K562 (cell line): ENCODE measurements around the gene SH3PXD2B. TPM values are rescaled to one million over a fixed set of nuclear protein-coding genes. Genes with fewer than 3 reads are reported as not detected.

Experiments
- ATAC-seq: fragments of 200-7000 bp; cut with Tn5 transposase; 3 replicates; pipeline ENCODE4 v1.9.1; 2020; ENCODE audit warnings: moderate library complexity
- BruUV-seq: library from RNA; stranded (reverse); fragments of 400-500 nt; replicated peaks from 2 replicates; lab custom pipeline; 2021; lab: Mats Ljungman, UMichigan
- CTCF ChIA-PET: fragments of 300-600 bp; formaldehyde crosslinking; extraction: SDS; loops from one replicate; lab custom pipeline; 2021; ENCODE audit warnings: low intra/inter-chr PET ratio; lab: Yijun Ruan, JAX
- POLR2A ChIA-PET: fragments of 300-600, 350-650 bp; sonication (Branson Sonifier 250); formaldehyde crosslinking; extraction: SDS; loops from one replicate; lab custom pipeline; 2021; ENCODE audit warnings: antibody characterized with exemption, inconsistent platforms; lab: Yijun Ruan, JAX
- DNase-seq, 4 experiments: peaks; one replicate each; pipeline versions ENCODE4 v3.0.0 to v3.0.0-alpha.2; 2011 to 2018; ENCODE audit warnings: low spot score in 3 of 4, mixed read lengths in 3 of 4; ENCODE audit errors: extremely low read depth in 1 of 4
- FAIRE-seq: peaks from 2 replicates; lab custom pipeline; 2011; peaks lifted over from hg19 to GRCh38; lab: Jason Lieb, UNC
- H2AFZ ChIP-seq: 2 replicates; pipeline ENCODE4 v1.6.0; 2011; ENCODE audit warnings: low read depth, low read length, control low read depth, inconsistent platforms
- H3K27ac ChIP-seq: fragments of 200-600 bp; 3 replicates; pipeline ENCODE4 v1.8.0; 2011; ENCODE audit warnings: low read depth, mild to moderate bottlenecking, control low read depth, inconsistent platforms, low read length, moderate library complexity, mixed read lengths; ENCODE audit errors: extremely low read depth
- H3K27me3 ChIP-seq, 2 experiments: fragments of 300-600 bp in 1 of 2; 2 replicates in 1 of 2; 3 replicates in 1 of 2; pipeline versions ENCODE4 v1.6.0 to v1.8.0; 2011; ENCODE audit warnings: inconsistent platforms in 2 of 2, low read length in 2 of 2, mild to moderate bottlenecking in 1 of 2, mixed read lengths in 1 of 2, moderate library complexity in 1 of 2; ENCODE audit not compliant: control insufficient read depth in 2 of 2, insufficient read depth in 2 of 2
- H3K36me3 ChIP-seq: fragments of 300-600 bp; 3 replicates; pipeline ENCODE4 v1.8.0; 2011; ENCODE audit warnings: mild to moderate bottlenecking, low read length, inconsistent platforms; ENCODE audit not compliant: control insufficient read depth, insufficient read depth
- H3K4me1 ChIP-seq, 2 experiments: fragments of 200-600 bp in 1 of 2; replicated peaks in 1 of 2; 2 replicates in 1 of 2; 3 replicates in 1 of 2; pipeline versions ENCODE4 v1.5.1 to v1.8.0; 2011; ENCODE audit warnings: inconsistent platforms in 2 of 2, low read length in 2 of 2, mild to moderate bottlenecking in 1 of 2, mixed read lengths in 1 of 2, moderate library complexity in 1 of 2; ENCODE audit not compliant: control insufficient read depth in 2 of 2, insufficient read depth in 2 of 2
- H3K4me2 ChIP-seq: 2 replicates; pipeline ENCODE4 v1.6.1; 2011; ENCODE audit warnings: low read length, control low read depth, inconsistent platforms, mixed read lengths; ENCODE audit not compliant: insufficient read depth
- H3K4me3 ChIP-seq: fragments of 200-600 bp; sonication (generic), shearing (Covaris generic); 2 replicates; pipeline ENCODE4 v1.5.1; 2016; ENCODE audit warnings: control low read depth, inconsistent platforms
- H3K79me2 ChIP-seq: fragments of 200-600 bp; 3 replicates; pipeline ENCODE4 v1.8.0; 2011; ENCODE audit warnings: low read length, inconsistent platforms; ENCODE audit not compliant: control insufficient read depth, insufficient read depth
- H3K9ac ChIP-seq, 2 experiments: 2 replicates each; pipeline versions ENCODE4 v1.6.0 to v1.6.1; 2011; ENCODE audit warnings: low read depth in 2 of 2, low read length in 2 of 2, control low read depth in 1 of 2, inconsistent platforms in 1 of 2, mild to moderate bottlenecking in 1 of 2, mixed read lengths in 1 of 2; ENCODE audit not compliant: insufficient read depth in 1 of 2
- H3K9me1 ChIP-seq: one replicate; pipeline ENCODE4 v1.6.0; 2011; ENCODE audit warnings: inconsistent platforms, mild to moderate bottlenecking, low read length, moderate library complexity; ENCODE audit not compliant: control insufficient read depth, insufficient read depth
- H3K9me3 ChIP-seq: replicated peaks from 2 replicates; pipeline ENCODE4 v1.5.1; 2011; ENCODE audit warnings: low read depth, low read length, inconsistent platforms; ENCODE audit not compliant: control insufficient read depth, insufficient read depth
- H4K20me1 ChIP-seq: replicated peaks from 2 replicates; pipeline ENCODE4 v1.6.1; 2011; ENCODE audit warnings: low read length, inconsistent platforms, mixed read lengths; ENCODE audit not compliant: control insufficient read depth, insufficient read depth
- CHAMP1 ChIP-seq: fragments of 450-650 bp; IDR thresholded peaks from 2 replicates; pipeline ENCODE4 v1.6.1; 2016; ENCODE audit warnings: mild to moderate bottlenecking
- FOXA3 ChIP-seq, 2 experiments: fragments of 450-650 bp in 1 of 2; sonication (generic) in 1 of 2; formaldehyde crosslinking; IDR thresholded peaks in 1 of 2; conservative IDR thresholded peaks in 1 of 2; 2 replicates each; pipeline versions ENCODE4 v1.4.0 to v1.8.0; 2020 to 2022; ENCODE audit warnings: mild to moderate bottlenecking in 2 of 2, missing genetic modification reagents in 1 of 2
- JUND ChIP-seq, 2 experiments: IDR thresholded peaks; 2 replicates in 1 of 2; 3 replicates in 1 of 2; pipeline ENCODE4 v1.6.1; 2011; ENCODE audit warnings: borderline replicate concordance in 2 of 2, low read depth in 2 of 2, low read length in 2 of 2, improper control_type of control experiment in 1 of 2, missing biosample characterization in 1 of 2, missing genetic modification characterization in 1 of 2, missing genetic modification reagents in 1 of 2
- MEIS2 ChIP-seq: fragments of 450-650 bp; IDR thresholded peaks from 2 replicates; pipeline ENCODE4 v1.6.1; 2014; ENCODE audit warnings: mild to moderate bottlenecking; ENCODE audit not compliant: partially characterized antibody
- OTX1 ChIP-seq: fragments of 450-650 bp; formaldehyde crosslinking; IDR thresholded peaks from 2 replicates; pipeline ENCODE4 v1.4.0; 2022; ENCODE audit warnings: mild to moderate bottlenecking
- POU5F1 ChIP-seq: fragments of 150-350 bp; IDR thresholded peaks from 2 replicates; pipeline ENCODE4 v1.6.1; 2014; ENCODE audit warnings: borderline replicate concordance, low read length, low read depth, mild to moderate bottlenecking; ENCODE audit not compliant: partially characterized antibody
- REST ChIP-seq, 2 experiments: fragments of 450-650 bp; formaldehyde crosslinking in 1 of 2; IDR thresholded peaks; 2 replicates each; pipeline versions ENCODE4 v1.4.0 to v1.6.1; 2014 to 2020; ENCODE audit warnings: mild to moderate bottlenecking in 2 of 2, borderline replicate concordance in 1 of 2, low read depth in 1 of 2
- VEZF1 ChIP-seq: fragments of 200-800 bp; sonication (Bioruptor generic); IDR thresholded peaks from 2 replicates; pipeline ENCODE4 v1.6.1; 2017; ENCODE audit warnings: missing genetic modification characterization, missing compliant biosample characterization
- ZNF785 ChIP-seq: fragments of 250-450 bp; sonication (Bioruptor Pico); IDR thresholded peaks from 2 replicates; pipeline ENCODE4 v1.4.0; 2020; ENCODE audit warnings: mild to moderate bottlenecking
- WGBS: fragments of 100-300 bp; shearing (Covaris generic); methylation state at CpG from one replicate; pipeline ENCODE4 v1.1.6; 2016; ENCODE audit warnings: low coverage, mixed read lengths; ENCODE audit not compliant: insufficient coverage; ENCODE audit errors: missing lambda C conversion rate; 5-methylcytosine and 5-hydroxymethylcytosine counted together
- in situ Hi-C: fragments of 300-500 bp; cut with MboI; formaldehyde crosslinking; loops from 4 replicates; pipeline ENCODE4 v1.15.0; 2018; ENCODE audit warnings: inconsistent platforms, mixed read lengths
- intact Hi-C: fragments of 100-400 bp; cut with micrococcal nuclease; formaldehyde crosslinking; loops from 2 replicates; pipeline ENCODE4 v1.14.2; 2022
- polyA plus RNA-seq, 8 experiments: library from polyadenylated mRNA; depleted of rRNA in 4 of 8; stranded (reverse) in 5 of 8; unstranded in 3 of 8; fragments of >200 nt; fragmentation: Nextera tagmentation in 2 of 8; fragmentation: Illumina TruSeq in 1 of 8; extraction: Ambion mirVana in 2 of 8; extraction: Trizol in 1 of 8; gene quantifications; 2 replicates each; pipeline versions ENCODE4 v1.2.1 to v1.2.3, GENCODE V29; 2011 to 2014; ENCODE audit warnings: inconsistent platforms in 1 of 8, missing spikeins in 1 of 8
- total RNA-seq, 7 experiments: library from RNA; depleted of rRNA in 6 of 7; stranded (reverse); fragments of >200 nt in 6 of 7; fragmentation: Illumina TruSeq in 2 of 7; extraction: Trizol in 2 of 7; gene quantifications; 2 replicates each; pipeline versions ENCODE4 v1.2.1 to v1.2.3, GENCODE V29; 2011 to 2021; ENCODE audit warnings: low replicate concordance in 1 of 7

SH3PXD2B gene
- total and polyA plus RNA-seq, 9 of the 15 experiments (the other 6 are each of a cell fraction or from before 2014, with no cell fraction given) = 0.04 to 0.66 (median 0.19) TPM

GRCh38 chr5:172474293-172474692 lies 20.0 kb upstream of the SH3PXD2B start:
- H3K4me3 ChIP-seq = no peak overlapping the region
- WGBS = 5% methylated on average over 7 of the region's 7 CpGs
- no peaks in the 10 kb centered on the region for H4K20me1 ChIP-seq
- no peaks in the 10 kb centered on the region for H3K4me1 ChIP-seq
- ATAC-seq (no peak), FAIRE-seq (no peak), DNase-seq (no peak)
- H3K79me2 ChIP-seq = no peaks in the 10 kb centered on the region
- no peak overlapping the region for H2AFZ ChIP-seq
- no peak overlapping the region for H3K9ac ChIP-seq
- ChIA-PET CTCF (interaction anchor here (0.6 to 1.0 kb wide), 2 partner anchors 223 to 586 kb away, joined by 4 to 6 read pairs; no protein-coding TSS in a partner anchor), POLR2A (no interaction called here)
- no peak overlapping the region for H3K27ac ChIP-seq
- no TSS peak for BruUV-seq
- in situ Hi-C loops = no loop called here
- peaks cover 7 to 12% of the 10 kb centered on the region in 2 experiments; a peak in 4 of 5 replicates for H3K27me3 ChIP-seq
- intact Hi-C loops = loop anchor here (10.0 kb wide), 1 partner anchor 461 kb away; no protein-coding TSS in a partner anchor
- no peaks in the 10 kb centered on the region for H3K9me1 ChIP-seq
- no peaks in the 10 kb centered on the region for H3K36me3 ChIP-seq
- H3K9me3 ChIP-seq = no peaks in the 10 kb centered on the region
- no peak overlapping the region for H3K4me2 ChIP-seq
- TF ChIP-seq CHAMP1 (no peak), ZNF785 (no peak), VEZF1 (CRISPR knock-in tag) (no peak), MEIS2 (no peak), FOXA3 (CRISPR knock-in tag; conservative IDR thresholded peaks at IDR 0.05 in 1 of 2, IDR thresholded peaks at IDR 0.05 in 1 of 2) (no peak), REST (IDR thresholded peaks at IDR 0.05; ENCODE audit: borderline replicate concordance) (no peak), REST (CRISPR knock-in tag; IDR thresholded peaks at IDR 0.05; ENCODE audit: low read depth) (no peak), OTX1 (CRISPR knock-in tag) (no peak), POU5F1 (no peak), JUND (IDR thresholded peaks at IDR 0.05; ENCODE audit: borderline replicate concordance, low read depth, low read length) (no peak), JUND (tag; IDR thresholded peaks at IDR 0.05; ENCODE audit: borderline replicate concordance, low read depth, low read length) (no peak)
